HL-60 (cell line): ENCODE data around the gene FAM13C.

Source experiments
- CTCF ChIP-seq: IDR thresholded peaks from one replicate; pipeline ENCODE4 v1.5.1; 2011; ENCODE audit warnings: low read length, control low read depth, inconsistent platforms; ENCODE audit not compliant: insufficient read depth
- GABPA ChIP-seq: IDR thresholded peaks from 2 replicates; pipeline ENCODE4 v1.6.1; 2012; ENCODE audit warnings: low read depth
- POLR2AphosphoS5 ChIP-seq: IDR thresholded peaks from 2 replicates; pipeline ENCODE4 v1.6.1; 2012; ENCODE audit warnings: low read depth
- REST ChIP-seq: IDR thresholded peaks from 2 replicates; pipeline ENCODE4 v1.6.1; 2012; ENCODE audit warnings: low read depth; ENCODE audit not compliant: insufficient replicate concordance
- SPI1 ChIP-seq: IDR thresholded peaks from 2 replicates; pipeline ENCODE4 v1.6.1; 2012; ENCODE audit warnings: low read depth, mild to moderate bottlenecking, borderline replicate concordance

GRCh38 chr10:59340285-59340684 is 22.1 kb downstream of the FAM13C start:
- TF ChIP-seq CTCF (no peak), POLR2AphosphoS5 (no peak), REST (no peak), SPI1 (no peak), GABPA (no peak)
